HFFc6 (cell line): ENCODE results near the gene HLA-F. TPM values are rescaled to one million over a fixed set of nuclear protein-coding genes. Genes with fewer than 3 reads are reported as not detected.

Source experiments
- DNase-seq: peaks from one replicate; pipeline ENCODE4 v3.0.0-alpha.2; 2018
- H3K27ac Mint-ChIP-seq: 2 replicates; pipeline ENCODE4 v1.8.0; 2020; ENCODE audit warnings: mild to moderate bottlenecking, mixed read lengths
- H3K27me3 Mint-ChIP-seq: 2 replicates; pipeline ENCODE4 v1.8.0; 2021; ENCODE audit warnings: mild to moderate bottlenecking, moderate library complexity, mixed read lengths; ENCODE audit not compliant: insufficient read depth
- H3K36me3 Mint-ChIP-seq: 2 replicates; pipeline ENCODE4 v1.8.0; 2021; ENCODE audit warnings: low read depth, mixed read lengths
- H3K4me1 Mint-ChIP-seq: 2 replicates; pipeline ENCODE4 v1.8.0; 2020; ENCODE audit warnings: low read depth, mixed read lengths
- H3K4me3 Mint-ChIP-seq: 2 replicates; pipeline ENCODE4 v1.8.0; 2020; ENCODE audit warnings: mild to moderate bottlenecking, moderate library complexity, mixed read lengths
- H3K9me3 Mint-ChIP-seq: 2 replicates; pipeline ENCODE4 v1.8.0; 2020; ENCODE audit warnings: mild to moderate bottlenecking, mixed read lengths
- total RNA-seq, 6 experiments: library from RNA; stranded (reverse); fragmentation: NEBNext Ultra II Directional; extraction: Animal tissue kit (Norgen Biotek cat#: 25700); gene quantifications; 2 replicates in 1 of 6; 3 replicates in 5 of 6; pipeline ENCODE4 v1.2.3, GENCODE V29; 2021
- TF ChIP-seq, protein P1 (sequence below): fragments of 200-600 bp; sonication (generic); IDR thresholded peaks from 2 replicates; pipeline ENCODE4 v1.5.0; 2021; ENCODE audit warnings: antibody characterized with exemption, mild to moderate bottlenecking

Gene HLA-F
- total RNA-seq, 6 experiments from 2014 or later, result 1.4 to 7.5 (median 4.2) TPM

DNA sequence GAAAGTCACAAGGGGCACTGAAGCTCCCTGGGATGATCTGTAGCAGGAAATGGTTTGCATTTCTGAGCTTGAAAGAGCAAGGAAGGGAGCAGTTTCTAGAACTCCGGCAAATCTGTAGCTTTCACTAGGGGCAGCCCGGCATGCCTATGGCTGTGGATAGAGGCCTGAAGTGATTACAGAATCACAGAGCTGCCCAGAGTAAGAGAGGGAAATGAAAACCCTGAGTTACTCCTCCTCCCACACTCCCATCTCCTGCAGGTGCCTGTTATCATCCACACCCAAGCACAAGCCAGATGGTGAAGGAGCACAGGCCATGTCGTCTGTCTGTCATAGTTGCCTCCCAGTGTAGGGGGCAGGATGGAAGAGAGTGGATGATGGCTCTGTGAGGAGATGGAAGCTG lies 37.1 kb downstream of the HLA-F start:
- Mint-ChIP-seq H3K27me3 (peaks cover 20% of the 10 kb centered on the region), H3K9me3 (no peaks in the 10 kb centered on the region), H3K4me3 (no peak overlapping the region), H3K36me3 (no peaks in the 10 kb centered on the region), H3K4me1 (peaks cover 51% of the 10 kb centered on the region), H3K27ac (no peak overlapping the region)
- TF ChIP-seq, protein P1, sequence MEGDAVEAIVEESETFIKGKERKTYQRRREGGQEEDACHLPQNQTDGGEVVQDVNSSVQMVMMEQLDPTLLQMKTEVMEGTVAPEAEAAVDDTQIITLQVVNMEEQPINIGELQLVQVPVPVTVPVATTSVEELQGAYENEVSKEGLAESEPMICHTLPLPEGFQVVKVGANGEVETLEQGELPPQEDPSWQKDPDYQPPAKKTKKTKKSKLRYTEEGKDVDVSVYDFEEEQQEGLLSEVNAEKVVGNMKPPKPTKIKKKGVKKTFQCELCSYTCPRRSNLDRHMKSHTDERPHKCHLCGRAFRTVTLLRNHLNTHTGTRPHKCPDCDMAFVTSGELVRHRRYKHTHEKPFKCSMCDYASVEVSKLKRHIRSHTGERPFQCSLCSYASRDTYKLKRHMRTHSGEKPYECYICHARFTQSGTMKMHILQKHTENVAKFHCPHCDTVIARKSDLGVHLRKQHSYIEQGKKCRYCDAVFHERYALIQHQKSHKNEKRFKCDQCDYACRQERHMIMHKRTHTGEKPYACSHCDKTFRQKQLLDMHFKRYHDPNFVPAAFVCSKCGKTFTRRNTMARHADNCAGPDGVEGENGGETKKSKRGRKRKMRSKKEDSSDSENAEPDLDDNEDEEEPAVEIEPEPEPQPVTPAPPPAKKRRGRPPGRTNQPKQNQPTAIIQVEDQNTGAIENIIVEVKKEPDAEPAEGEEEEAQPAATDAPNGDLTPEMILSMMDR, result no peak
- DNase-seq, result no peak

DNA sequence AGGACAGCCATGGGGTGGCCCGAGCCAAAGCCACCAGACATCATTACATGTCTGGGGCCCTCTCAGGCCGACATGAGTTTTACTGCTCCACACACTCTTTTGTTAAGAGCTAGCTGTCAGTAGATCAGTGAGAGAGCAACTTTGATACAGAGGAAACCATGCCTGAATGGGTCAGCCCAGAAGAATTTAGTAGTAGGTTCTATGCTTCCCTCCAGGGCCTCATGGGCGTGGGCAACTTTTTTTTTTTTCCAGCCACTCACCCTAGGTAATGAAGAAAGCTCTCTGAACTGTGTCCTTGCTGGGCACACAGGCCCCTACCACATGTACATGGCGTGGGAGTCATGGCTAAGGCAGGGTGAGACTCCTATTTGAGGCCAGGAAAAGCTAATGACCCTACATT lies 38.8 kb downstream of the HLA-F start:
- Mint-ChIP-seq H3K27me3 (peaks cover 16% of the 10 kb centered on the region), H3K9me3 (no peaks in the 10 kb centered on the region), H3K4me3 (no peak overlapping the region), H3K27ac (no peak overlapping the region), H3K4me1 (peaks cover 49% of the 10 kb centered on the region), H3K36me3 (no peaks in the 10 kb centered on the region)
- DNase-seq, result no peak
- TF ChIP-seq, protein P1, result no peak

DNA sequence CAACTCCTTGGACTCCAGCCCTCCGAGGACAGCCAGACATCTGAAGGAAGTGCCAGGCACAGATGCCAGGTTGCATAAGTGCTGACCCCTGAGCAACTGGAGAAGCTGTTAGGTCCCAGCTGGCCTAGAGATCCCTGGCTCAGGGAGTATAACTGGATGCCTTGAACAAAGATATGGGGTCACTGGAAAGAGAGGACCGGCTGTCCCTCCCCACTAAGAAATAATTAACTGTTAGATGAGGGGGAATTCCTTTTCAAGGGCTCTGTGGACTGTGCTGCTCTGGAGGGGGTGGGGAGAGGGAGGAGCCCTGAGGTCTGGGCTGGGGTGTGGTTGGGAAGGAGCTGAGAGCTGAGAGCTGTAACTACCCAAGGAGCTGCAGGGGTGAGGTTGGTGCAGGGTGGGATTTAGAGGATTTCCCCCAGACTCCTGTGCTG lies 39.6 kb downstream of the HLA-F start:
- H3K36me3 Mint-ChIP-seq, result no peaks in the 10 kb centered on the region
- H3K9me3 Mint-ChIP-seq, result no peaks in the 10 kb centered on the region
- no peak overlapping the region for H3K4me3 Mint-ChIP-seq
- H3K4me1 Mint-ChIP-seq, result peaks cover 49% of the 10 kb centered on the region
- H3K27ac Mint-ChIP-seq, result no peak overlapping the region
- peaks cover 9% of the 10 kb centered on the region for H3K27me3 Mint-ChIP-seq
- DNase-seq, result no peak
- TF ChIP-seq, protein P1, result no peak

DNA sequence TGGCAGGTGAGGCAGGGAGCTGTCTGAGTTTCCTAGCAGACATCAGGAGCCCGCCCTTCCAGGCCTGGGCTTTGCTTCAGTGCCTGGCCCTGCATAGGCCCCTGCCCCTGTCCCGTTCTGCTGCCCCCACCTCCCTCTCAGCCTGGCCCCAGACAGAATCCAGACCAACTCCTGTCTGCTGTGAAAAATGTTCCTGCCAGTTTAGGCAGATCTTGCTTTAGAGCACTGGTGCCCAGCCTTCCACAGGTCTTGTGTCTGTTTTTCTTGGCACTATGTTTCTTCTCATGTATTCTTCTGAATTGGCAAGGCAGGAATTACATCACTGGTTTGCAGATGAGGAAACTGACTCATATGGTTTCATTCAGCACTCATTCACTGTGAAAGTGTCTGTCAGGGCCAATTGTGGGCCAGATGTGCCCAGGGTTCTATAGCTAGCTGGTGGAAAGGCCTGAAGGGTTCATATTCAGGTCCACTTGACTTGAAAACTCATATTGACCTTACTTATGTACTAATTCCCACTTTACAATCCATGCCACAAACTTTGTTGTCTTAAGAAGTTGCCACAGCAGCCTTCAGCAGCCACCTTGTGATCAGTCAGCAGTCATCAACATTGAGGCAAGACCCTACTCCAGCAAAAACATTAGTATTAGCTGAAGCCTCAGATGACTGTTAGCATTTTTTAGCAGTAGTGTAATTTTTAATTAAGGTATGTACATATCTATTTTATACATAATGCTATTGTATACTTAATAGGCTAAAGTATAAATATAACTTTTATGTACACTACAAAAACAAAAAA lies 40.5 kb downstream of the HLA-F start:
- Mint-ChIP-seq H3K27ac (peak overlapping the region; percentile 37), H3K27me3 (peaks cover 9% of the 10 kb centered on the region), H3K4me1 (peaks cover 49% of the 10 kb centered on the region), H3K9me3 (no peaks in the 10 kb centered on the region), H3K4me3 (no peak overlapping the region), H3K36me3 (no peaks in the 10 kb centered on the region)
- peak; percentile 73 for DNase-seq
- TF ChIP-seq, protein P1, result no peak

DNA sequence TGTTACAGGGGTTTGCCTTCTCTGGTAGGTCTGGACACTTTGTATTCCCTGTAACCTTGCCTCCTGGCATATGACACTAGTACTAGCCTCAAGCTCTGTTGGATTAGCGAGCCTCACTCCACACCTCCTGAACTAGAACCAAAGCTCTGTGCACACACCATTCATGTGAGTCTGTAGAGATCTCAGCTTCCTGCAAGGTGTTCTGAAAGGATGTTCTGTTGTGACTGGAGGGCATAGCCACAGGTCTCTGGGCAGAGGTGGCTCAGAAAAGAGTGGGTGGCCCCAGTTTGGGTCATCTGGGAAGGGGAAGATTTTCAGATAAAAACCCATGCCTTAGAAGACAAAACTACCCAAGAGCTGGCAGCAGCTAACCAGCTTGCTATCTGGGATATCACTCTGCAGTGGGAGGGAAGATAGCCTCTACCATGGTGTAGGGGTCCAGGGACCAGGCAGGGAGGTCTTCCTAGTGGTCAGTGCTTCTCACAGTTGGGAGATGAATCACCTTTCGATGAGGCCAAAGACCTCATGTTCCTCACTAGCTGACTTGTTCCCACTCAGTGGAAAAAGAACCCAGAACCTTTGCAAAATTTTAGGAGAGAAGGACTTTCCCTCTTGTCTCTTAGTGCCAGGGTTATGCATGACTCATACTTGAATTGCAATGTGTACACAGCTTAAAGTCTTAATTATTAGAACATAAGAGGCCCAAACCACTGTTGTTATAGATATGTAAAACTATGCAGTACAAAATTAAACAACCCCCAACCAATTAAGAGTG lies 41.4 kb downstream of the HLA-F start:
- no peaks in the 10 kb centered on the region for H3K9me3 Mint-ChIP-seq
- no peak overlapping the region for H3K4me3 Mint-ChIP-seq
- TF ChIP-seq, protein P1, result no peak
- peaks cover 11% of the 10 kb centered on the region for H3K27me3 Mint-ChIP-seq
- no peak for DNase-seq
- no peaks in the 10 kb centered on the region for H3K36me3 Mint-ChIP-seq
- H3K27ac Mint-ChIP-seq, result no peak overlapping the region
- H3K4me1 Mint-ChIP-seq, result peaks cover 49% of the 10 kb centered on the region
